HG02588 (cell line): ENCODE measurements around the gene CTBS.
"Not testable (repeated sequence)": the region's sequence is repeated elsewhere in the genome, so short reads cannot be mapped to it uniquely, and the experiment has no call there.

ENCODE experiments used
- ATAC-seq: cut with Tn5 transposase; IDR thresholded peaks from one replicate; pipeline ENCODE4 v1.9.1; 2021; ENCODE audit warnings: mild to moderate bottlenecking, moderate library complexity; ENCODE audit not compliant: unreplicated experiment

CTBS gene, protein sequence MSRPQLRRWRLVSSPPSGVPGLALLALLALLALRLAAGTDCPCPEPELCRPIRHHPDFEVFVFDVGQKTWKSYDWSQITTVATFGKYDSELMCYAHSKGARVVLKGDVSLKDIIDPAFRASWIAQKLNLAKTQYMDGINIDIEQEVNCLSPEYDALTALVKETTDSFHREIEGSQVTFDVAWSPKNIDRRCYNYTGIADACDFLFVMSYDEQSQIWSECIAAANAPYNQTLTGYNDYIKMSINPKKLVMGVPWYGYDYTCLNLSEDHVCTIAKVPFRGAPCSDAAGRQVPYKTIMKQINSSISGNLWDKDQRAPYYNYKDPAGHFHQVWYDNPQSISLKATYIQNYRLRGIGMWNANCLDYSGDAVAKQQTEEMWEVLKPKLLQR

DNA sequence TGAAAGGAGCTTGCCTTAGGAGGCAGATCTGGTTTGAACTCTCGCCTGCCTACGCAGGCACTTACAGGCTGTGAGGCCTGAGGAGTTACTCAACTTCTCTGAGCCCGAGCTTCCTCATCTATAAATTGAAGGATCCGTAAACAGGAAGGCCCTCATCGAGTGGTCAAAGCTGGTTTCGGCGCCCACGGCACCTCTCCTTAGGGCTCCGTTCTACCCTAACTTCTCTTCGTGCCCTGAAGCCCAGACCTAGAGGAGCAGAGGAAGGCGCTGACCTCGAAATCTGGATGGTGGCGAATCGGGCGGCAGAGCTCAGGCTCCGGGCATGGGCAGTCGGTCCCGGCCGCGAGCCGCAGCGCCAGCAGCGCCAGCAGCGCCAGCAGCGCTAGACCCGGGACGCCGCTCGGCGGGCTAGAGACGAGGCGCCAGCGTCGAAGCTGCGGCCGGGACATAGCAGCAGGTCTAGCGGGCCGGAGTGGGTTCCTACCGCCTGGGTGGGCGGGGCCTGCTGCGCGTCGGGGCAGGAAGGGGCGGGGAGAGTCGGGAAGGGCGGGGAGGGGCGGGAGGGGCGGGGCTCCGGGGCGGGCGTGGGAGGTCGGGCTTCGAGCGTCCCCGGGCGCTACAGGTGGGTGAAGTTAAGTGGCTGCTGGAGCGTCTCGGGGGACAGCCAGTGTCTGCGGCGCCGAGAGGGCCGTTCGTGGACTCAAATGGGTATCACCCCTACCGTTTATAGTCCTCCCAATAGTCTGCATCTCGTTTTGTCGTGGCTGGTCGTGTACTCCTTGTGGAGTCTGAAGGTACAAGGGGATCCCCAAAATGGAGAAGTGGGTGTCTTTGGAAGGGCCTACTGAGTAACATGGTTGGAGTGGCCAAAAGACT lies at the start of gene CTBS:
TSS of gene CTBS (minus strand) at position 474 of the 876 bp plus-strand sequence. CDS start at position 449, 25 bp downstream.
- ATAC-seq: peak; percentile 86

DNA sequence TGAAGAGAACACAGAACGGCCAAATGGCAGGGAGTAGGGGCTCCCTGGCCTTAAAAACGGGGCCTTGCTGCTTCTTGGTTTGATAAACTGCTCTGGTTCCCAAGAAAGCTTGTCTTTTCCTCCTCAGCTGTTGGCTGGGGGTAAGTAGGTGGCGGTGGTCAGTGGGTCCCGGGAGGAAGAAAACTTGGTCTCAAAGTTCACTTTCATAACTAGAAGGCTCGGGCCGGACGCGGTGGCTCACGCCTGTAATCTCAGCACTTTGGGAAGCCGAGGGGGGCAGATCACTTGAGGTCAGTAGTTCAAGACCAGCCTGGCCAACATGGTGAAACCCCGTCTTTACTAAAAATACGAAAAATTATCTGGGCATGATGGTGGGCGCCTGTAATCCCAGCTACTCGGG lies 47.3 kb upstream of the CTBS start:
- no peak for ATAC-seq

DNA sequence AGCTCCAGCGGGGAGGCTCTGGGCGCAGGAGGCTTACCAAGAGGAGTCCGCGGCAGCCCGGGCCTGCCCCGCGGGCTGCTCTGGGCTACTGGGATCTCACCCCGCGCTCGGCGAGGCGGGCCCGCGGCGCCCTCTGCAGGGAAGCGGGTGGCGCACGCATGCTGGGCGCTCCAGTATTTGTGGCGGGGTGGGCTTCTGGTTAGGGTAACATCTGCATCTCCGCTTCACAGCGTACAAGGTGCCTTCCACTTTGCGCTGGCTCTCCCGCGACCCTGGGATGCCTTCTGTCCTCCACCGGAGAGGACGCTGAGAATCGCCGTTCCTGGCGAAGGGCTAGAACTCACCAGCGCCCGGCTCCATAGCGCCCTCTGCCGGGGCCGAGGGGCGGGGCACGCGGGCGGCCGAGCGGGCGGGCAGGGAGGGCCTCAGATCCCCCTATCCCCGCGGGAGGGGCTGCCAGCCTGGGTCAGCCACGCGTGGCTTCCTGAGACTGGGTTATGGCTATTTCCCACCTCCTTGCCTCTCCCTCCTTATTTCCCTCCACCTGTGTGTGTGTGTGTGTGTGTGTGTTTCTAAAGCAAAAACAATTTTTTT lies 46.6 kb upstream of the CTBS start:
- ATAC-seq: peak; percentile 97

DNA sequence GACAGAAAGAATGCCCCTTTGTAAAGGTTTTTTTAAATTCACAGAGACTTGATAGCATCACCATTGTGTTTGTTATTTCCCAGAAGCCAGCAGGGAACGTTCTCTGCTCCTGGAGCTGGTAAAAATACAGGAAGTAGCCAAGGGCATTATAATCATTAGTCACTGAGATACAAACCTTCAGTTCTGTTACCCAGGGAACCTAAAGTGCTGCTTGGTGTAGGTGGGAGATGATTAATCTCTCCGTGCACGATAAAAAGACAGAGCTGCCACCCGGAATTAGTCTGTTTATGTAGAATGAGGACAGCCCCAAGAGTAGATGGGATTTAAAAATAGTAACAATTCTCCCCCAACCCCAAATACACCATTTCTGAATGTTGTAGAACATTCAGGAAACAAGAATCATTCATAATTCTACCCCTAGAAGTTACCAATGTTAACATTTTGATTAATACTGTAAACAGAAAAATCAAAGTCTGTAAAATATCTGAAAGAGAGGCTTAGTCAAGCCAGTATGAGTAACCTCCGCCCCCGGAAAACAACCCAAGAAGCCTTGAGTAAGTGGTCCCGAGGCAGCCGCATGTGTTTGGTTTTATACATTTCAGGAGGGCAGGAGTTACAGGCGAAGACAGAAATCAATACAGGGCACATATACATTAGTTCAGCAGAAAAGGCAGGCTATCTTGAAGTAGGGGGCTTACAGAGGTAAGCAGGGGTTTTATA lies 45.3 kb upstream of the CTBS start:
- no peak for ATAC-seq

DNA sequence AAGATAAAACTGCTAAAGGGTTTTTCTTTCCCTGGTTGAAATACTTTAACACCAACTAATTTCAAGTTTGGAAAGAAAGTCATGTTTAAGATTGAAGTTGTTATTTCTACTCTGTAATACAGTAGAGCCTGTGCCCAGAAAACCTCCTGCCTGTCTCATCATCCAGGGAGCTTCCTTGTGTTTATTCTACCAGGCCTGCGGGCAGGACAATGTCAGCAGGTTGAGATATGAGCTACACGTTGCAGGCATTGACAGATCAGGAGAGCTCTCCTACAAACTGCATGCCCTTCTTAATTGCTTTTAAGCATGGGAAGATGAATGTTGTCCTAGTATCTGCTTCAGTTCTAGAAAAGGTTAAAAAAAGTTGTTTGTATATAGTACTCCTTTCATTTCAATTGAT lies 43.1 kb upstream of the CTBS start:
- ATAC-seq: no peak

DNA sequence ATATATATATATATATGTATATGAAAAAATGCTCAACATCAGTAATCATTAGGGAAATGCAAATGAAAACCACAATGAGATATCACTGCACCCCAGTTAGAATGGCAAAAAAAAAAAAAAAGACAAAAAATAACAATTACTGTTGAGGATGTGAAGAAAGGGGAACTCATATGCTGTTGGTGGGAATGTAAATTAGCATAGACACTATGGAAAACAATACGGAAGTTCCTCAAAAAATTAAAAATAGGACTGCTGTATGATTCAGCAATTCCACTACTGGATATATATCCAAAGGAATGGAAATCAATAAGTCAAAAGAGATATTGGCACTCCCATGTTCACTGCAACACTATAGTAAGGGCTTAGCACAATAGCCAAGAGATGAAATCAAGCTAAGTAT lies 41.5 kb upstream of the CTBS start:
- ATAC-seq: no peak

DNA sequence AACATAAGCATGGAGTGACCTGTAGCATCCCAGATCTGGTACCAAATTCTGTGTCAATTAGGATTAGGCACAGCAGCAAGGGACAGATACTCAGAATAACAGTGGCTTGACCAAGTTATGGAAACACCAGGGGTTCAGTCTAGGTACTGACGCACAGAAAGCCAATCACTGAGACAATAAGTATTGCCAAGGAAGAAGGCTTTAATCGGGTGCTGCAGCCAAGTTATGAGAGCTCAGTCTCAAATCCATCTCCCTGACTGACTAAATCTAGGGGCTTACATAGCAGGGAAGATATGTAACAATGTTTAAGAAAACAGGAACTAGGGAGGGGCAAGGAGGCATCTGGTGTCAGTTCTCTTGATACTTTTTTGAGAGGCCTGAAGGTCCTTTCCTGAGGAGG lies 39.6 kb upstream of the CTBS start:
- ATAC-seq: no peak

DNA sequence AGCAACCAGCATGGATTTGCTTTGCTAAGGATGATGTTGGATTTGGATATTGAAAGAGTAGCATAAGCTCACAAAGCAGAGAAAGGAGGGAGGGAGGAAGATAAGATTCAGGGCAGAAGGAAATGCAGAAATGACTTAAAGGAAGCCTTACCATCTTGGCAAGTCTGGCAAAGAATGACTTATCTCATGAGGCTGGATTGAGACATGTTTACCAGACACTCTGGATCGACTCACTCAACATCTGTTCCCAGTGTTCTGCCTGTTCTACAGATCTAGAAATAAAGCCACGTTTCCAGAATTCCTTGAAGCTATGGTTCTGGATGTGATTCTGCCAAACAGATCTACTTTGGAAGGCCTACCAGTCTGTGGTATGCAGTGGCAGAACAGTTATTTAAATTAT lies 38.8 kb upstream of the CTBS start:
- no peak for ATAC-seq

DNA sequence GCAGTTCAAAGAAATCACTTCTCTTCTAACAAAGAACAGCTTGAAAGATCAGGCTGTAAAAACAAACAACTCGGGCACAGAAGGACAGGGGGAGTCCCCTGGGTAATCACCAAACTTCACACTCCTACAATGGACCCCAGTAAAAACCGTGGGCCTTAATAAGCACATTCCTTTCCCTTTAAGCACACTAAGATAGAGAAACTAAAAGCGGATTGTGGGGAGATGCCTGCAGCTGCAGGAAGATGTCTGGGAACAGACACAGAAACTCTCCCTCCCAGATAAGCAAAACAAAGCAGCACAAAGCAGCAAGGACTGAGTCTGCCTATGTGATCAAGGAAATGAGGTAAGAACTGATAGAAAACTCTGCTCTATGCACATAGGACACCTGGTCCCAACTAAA lies 37.6 kb upstream of the CTBS start:
- ATAC-seq: peak; percentile 44

DNA sequence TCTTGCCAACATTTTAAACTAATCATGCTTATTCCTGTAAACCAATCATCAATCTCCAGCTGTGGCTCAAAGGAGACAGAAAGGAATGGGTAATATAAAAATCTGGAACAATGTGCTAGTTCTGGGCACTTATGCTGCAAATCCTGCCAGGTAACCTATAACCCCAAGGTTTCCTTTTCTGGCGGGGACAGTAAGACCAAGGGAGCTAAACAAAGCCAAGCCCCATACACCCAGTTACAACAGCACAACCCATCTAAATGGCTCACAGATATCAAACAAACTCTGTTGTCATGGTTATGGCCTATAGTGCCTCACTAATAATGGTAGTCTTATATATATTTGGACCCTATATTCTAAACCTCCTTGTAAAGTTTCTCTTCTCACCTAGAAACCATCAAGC lies 36.9 kb upstream of the CTBS start:
- no peak for ATAC-seq

DNA sequence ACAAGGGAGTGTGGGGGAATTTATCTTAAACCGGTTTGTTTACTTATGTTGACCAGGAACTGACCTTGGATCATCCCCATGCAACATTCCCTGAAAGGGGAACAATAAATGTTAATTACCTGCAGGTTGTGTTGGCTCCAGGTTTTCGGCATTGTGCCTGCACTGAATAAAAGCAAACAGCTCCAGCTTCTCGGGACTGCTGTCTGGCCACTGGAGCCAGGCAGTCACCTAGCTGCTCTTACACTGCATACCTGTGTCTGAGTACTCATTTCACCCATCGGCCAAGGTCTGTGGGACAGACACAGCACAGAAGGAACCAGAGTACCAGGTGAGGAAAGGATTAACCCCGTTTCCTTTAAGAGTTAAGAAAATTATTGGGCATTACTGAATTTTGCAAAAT lies 32.7 kb upstream of the CTBS start:
- no peak for ATAC-seq

DNA sequence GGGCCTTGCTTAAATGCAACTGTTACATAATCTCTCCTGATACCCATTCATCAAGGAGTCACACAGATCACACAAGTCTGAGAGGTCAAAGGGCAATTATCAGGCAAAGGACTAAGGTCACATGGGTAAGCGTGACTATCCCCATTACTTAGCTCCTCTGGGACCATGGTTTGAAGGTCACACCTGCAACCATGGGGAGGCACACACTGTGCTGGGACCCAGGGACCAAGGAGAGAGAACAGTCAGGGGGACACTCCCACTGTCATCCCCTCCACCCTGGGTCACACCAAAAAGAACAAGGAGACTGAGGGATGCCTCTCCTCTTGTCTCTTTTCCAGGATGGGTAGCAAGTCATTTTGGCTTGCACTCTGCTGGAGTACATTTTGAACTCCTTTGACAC lies 30.9 kb upstream of the CTBS start:
- ATAC-seq: no peak

DNA sequence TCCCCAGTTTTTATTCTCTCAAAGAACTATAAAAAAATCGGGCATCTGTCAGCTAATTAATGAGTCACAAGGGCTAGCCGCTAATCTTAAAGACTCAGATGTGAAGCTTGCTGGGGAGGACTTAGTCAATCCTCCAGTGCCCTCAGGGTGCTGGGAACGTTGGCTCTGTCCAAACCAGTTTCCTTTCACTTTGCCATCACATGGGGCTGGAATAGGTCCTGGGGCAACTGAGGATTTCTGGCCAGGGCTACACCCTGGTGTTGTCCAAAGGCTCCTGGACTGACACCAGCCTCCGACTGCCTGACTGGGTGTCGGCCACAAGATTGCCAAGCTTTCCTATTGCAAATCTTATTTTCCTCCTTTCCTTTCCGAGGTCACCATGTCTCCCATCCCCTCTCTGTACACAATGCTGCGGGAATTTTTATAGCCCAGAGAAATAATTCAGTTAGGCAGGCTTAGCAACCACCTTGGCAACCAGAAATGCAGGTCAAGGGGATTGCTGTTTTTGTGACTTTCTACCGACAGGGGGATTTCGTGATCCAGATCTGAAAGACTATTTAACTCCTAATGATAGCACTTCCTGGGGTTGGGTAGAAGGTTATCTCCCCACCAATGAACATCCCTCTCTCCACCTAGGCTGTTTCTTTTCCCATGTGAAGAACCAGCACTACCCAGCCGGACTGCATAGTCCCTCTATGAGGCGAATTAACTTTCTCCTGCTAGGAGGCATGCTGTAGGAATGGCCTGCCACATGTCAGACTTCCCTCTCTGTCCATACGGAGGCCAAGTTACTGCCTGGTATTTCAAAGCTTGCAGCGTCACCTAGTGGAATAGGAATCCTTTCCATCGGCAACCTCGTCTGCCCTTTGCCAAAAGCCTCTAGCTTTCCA lies 29.9 kb upstream of the CTBS start:
- no peak for ATAC-seq

DNA sequence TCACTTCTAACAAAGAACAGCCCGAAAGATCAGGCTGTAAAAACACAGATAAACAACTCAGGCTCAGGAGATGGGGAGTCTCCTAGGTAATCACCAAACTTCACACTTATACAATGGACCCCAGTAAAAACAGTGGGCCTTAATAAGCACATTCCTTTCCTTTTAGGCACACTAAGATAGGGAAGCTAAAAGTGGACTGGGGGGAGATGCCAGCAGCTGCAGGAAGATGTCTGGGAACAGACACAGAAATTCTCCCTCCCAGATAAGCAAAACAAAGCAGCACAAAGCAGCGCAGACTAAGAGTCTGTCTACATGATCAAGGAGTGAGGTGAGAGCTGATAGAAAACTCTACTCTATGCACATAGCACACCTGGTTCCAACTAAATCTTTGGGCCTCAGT lies 29.0 kb upstream of the CTBS start:
- ATAC-seq: no peak

DNA sequence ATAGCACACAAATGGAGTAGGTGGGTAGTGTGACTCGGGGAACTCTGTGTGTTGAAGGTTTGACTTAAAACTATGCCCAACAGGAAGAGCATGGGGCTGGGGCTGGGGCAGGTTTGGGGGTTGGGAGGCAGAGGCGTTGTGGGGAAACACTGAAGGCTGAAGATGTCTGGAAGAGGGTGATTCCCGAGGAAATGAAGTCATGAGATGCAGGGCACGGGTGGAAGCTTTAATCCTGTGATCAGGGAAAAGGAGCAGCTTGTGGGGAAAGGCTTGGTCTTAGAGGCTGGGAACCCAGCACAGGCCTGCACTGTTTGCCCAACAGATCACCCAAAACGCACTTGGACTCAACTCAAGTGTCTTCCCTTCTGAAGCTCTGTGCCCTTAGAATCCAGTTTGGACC lies 26.6 kb upstream of the CTBS start:
- no peak for ATAC-seq

DNA sequence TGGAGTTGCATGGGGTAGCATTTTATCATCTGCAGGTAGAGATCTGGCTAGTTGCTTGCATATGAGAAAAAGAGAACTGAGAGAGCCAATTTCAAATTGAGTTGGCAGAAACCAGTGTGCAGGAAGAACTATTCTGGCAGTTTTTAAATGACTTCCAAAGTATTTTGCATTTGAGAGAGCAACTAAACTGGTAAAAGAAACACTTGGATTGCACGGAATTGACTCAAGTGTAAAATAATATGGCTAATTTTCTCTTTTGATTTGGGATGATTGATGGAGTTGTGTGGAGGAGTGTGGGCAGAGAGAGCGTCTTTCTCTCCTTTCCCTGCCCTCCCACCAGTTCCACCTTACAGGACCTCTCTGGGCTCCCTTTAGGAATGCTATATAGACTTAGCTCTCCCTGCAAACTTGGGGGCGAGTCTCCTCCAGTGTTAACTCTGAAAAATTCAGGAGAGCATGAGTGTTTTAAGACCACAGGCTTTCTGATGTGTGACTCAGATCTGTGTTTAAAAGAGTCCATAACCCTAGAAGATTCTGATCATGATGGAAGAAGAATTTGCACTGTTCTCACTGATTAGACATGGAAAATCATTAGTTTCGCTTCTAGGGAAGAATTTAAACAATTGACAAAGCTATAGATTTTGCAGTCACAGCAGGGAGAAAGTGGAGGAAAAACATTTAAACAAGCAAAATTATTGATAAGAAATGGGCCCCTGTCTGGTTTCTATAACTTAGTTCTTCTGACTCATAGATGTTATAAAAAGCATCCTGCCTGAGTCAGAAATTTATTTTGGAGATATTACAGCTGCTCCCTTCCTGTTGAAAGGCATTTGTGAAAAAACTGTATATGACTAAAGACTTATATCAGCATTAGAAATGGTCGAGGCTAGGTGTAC lies 24.9 kb upstream of the CTBS start:
- ATAC-seq: peak; percentile 82

DNA sequence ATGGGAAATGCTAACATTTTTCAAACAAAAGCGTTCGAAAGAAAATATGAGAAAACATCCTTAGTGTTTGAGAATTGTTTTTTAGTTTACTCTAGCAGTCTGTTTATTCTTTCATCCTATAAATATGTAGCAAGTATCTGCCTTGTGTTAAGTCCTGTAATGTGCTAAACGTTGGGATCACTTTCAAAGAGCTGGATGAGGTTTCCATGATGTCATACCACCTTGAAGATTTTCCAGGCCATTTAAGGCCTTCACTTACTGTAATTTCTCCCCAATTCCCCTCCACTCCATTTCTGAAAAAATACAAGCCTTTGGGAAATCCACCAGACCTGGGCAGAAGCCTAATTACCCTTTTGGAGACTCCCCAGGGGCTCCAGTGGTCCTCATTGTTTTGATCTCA lies 24.2 kb upstream of the CTBS start:
- no peak for ATAC-seq

DNA sequence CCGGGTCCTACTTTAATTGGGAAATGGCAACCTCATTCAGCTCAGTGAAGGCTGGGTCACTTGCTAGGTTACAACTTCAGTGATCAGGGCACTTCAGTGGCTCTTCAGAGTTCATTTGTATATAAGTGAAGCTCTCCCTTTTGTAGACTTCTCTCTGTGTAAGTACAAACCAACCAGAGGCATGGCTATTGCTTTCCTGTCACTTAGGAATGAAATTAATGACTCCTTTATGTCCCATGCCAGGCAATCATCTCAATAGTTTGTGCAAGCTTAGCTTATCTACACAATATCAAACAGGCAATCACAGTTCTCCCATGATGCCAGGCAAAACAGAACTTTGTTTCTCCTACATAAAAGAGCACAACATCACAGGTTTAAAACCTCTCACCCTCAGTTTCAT lies 22.8 kb upstream of the CTBS start:
- ATAC-seq: no peak

DNA sequence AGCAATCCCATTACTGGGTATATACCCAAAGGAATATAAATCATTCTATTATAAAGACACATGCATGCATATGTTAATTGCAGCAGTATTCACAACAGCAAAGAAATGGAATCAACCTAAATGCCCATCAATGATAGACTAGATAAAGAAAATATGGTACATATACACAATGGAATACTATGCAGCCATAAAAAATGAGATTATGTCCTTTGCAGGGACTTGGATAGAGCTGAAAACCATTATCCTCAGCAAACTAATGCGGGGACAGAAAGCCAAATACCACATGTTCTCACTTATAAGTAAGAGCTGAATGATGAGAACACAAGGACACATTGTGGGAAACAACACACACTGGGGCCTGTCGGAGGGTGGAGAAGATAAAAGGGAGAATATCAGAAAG lies 20.7 kb upstream of the CTBS start:
- ATAC-seq: not testable (repeated sequence)
